GM12872 (cell line): ENCODE results near the gene DAG1.

Source experiments
- TF ChIP-seq, protein P1 (sequence below): IDR thresholded peaks from 3 replicates; pipeline ENCODE4 v1.5.1; 2011; ENCODE audit warnings: low read depth, mild to moderate bottlenecking, low read length, moderate library complexity; ENCODE audit not compliant: insufficient read depth

Gene DAG1

DNA sequence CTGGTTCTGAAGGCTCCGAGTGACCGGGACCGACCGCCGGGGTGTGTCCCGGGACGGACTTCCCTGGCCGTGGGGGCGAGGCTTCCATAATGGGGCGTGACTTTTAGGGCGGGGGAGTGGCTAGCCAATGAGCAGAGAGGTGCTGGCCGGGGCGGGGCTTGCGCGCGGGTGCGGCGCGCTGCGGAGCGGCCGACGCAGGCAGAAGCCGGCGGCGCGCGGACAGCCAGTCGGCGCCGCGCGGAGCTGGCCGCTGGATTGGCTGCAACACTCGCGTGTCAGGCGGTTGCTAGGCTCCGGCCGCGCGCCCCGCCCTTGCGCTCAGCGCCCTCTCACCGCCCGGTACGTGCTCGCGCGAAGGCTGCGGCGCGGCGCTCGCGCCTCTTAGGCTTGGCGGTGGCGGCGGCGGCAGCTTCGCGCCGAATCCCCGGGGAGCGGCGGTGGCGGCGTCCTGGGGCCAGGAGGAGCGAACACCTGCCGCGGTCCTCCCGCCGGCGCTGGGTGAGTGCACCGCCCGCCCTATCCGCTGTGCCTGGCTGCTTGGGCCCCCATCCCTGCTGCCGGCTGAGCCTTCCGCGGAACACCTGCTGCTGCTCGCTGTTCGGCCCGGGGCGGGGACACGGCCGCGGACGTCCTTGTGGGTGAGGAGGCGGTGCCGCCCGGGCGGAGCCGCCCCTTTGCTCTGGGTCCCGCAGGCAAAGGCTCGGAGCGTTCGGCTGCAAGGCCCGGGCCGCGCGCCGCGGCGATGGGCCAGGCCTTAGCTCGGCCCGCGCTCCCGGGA lies at the start of gene DAG1:
TSS of gene DAG1 (plus strand) at position 332 of the 778 bp plus-strand sequence. CDS start 40,268 bp downstream, outside the sequence.
- TF ChIP-seq, protein P1, sequence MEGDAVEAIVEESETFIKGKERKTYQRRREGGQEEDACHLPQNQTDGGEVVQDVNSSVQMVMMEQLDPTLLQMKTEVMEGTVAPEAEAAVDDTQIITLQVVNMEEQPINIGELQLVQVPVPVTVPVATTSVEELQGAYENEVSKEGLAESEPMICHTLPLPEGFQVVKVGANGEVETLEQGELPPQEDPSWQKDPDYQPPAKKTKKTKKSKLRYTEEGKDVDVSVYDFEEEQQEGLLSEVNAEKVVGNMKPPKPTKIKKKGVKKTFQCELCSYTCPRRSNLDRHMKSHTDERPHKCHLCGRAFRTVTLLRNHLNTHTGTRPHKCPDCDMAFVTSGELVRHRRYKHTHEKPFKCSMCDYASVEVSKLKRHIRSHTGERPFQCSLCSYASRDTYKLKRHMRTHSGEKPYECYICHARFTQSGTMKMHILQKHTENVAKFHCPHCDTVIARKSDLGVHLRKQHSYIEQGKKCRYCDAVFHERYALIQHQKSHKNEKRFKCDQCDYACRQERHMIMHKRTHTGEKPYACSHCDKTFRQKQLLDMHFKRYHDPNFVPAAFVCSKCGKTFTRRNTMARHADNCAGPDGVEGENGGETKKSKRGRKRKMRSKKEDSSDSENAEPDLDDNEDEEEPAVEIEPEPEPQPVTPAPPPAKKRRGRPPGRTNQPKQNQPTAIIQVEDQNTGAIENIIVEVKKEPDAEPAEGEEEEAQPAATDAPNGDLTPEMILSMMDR: no peak

DNA sequence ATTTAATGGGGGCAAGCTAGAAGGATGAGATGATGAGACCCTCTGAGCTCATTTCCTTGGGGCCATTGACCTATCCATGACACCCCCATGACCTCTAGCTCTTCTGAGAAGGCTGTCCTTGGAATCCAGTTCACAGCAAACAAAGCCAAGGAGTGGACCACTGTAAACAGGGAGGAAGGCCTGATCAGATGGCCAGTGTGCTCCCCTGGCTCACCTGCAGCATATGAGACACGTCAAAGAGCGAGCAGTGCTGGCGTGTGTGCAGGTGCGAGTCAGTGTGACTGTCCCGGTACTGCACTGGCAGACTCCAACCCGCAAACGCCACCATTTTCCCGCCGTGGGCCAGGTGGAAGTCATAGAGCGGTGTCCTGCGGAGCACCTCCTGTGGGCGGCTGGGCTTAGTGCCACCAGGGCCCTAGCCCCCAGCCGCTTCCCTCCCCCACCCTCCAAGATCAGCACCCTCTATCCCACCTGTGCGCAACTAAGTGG lies 48.1 kb upstream of the DAG1 start:
- TF ChIP-seq, protein P1: no peak

DNA sequence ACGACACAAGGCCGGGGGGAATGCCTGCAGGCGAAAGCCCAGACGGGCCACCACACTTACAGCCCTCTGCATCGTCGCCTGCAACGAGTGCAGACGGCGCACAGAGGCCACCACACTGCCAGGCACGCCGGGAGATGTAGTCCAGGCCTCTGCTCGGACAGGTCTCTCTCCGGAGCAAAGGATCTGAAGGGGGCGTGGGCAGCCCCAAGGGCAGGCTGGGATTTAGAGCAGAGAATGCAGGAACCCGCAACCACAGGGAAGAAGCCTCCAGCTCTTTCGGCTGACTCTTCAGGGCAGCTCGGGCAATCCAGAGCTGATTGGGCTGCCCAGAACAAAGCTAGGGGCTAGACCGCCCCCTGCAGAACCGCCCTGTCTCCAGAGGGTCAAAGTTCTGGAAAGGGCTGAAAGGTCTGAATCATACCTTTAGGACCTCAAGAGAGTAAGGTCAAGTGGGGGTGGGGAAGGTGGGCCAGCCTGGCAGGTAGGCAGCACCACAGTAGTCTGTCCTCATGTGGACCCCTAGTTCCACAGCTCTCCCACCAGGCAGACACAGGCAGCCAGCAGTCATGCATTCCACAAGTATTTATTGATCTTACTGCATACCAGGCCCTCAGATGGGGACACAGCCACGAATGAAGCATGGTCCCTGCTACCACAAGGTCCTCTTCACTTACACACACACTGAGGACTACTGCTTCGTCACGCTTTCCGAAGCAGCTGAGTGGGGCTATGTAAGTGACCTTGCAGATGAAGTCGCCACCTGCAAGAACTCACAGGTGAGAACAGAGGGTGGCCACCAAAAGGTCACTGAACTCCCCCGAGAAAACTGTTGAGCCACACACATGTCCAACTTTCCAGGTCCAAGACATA lies 47.5 kb upstream of the DAG1 start, which contains the start of gene AMT:
TSS of gene AMT (minus strand) at position 95 of the 870 bp plus-strand sequence. CDS start at position 72, 23 bp downstream.
- TF ChIP-seq, protein P1: no peak

DNA sequence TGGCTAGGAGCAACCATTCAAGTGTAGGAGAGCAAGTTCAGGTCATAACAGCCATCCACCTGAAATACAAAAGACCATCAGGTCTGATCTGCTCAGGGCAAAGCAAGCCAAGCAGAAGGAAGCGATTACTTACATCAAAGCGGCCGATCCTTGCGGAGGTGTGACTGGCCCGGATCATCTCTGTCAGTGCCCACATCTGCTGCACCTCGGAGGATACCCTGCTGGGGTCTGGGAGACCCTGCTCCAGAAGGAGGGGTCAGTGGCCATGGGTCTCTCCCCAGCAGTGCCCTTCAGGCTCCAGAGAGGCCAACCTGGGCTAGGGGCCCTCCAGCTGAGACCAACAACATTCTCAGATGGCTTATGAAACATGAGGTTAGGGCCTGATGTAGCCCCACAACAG lies 45.3 kb upstream of the DAG1 start:
- TF ChIP-seq, protein P1: no peak

DNA sequence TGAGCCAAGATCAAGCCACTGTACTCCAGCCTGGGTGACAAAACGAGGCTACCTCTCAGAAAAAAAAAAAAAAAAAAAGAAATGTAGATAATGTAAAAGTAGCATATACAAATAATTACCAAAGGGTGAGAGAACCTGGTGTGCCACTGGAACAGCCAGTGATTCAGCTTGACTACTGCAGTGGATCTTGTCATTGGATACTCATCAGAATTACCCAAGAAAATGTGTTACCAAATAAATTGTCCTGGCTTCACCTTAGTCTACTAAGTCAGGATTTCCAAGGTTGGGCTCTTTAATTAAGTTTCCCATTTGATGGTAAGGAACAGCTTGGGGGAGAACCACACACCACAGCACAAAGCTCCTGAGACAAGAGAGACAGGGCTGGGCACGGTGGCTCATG lies 42.5 kb upstream of the DAG1 start:
- TF ChIP-seq, protein P1: no peak

DNA sequence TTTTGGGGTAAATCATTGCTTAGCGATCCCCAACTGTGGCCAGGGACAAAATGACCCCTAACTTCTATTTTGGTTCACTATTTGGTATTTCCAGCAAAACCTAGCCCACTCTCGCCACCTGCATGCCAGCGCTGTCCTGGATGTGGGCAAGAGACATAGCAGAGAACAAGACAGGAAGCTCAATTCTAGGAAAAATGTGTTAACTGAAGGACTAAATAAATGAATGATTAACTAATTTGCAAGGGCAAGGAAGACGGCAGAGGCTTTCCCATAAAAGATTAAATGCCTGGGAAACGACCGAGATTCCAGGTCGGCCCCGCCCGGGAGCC lies 41.4 kb upstream of the DAG1 start:
- TF ChIP-seq, protein P1: no peak

DNA sequence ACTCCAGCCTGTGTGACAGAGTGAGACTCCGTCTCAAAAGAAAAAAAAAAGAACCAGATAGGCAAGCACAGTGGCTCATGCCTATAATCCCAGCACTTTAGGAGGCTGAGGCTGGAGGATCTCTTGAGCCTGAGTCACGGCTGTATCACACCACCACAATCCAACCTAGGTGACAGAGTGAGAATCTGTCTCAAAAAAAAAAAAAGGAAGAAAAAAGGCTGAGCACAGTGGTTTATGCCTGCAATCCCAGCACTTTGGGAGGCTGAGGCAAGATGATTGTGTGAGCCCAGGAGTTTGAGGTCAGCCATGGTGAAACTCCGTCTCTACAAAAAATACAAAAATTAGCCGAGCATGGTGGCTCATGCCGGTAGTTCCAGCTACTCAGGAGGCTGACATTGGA lies 35.3 kb upstream of the DAG1 start:
- TF ChIP-seq, protein P1: no peak
